IPS DF 4.7 (cell line): Measurements from ENCODE around the gene BCL11B.

Source experiments
- DNase-seq: peaks from one replicate; pipeline ENCODE4 v3.0.0-alpha.2; 2013; ENCODE audit warnings: low spot score; ENCODE audit errors: extremely low read depth

Gene BCL11B

DNA sequence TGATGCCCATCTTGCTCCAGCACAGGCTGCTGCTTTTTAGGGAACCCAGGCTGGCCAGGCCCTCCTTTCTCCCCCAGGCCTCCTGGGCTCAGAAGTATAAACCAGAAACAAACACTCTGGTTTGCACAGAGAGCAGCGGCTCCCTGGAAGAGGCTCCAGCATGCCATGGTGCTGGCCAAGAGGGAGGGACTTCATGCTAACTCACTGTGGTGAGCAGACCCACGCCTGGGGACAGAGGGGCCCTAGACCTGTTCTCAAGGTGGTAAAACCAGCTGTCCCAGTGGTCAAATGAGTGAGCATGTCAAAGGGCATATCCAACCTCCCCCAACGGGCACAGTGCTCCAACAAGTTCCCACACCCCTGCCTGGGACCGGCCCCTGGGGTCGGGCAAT, 15.5 kb downstream of the BCL11B start:
- no peak for DNase-seq

DNA sequence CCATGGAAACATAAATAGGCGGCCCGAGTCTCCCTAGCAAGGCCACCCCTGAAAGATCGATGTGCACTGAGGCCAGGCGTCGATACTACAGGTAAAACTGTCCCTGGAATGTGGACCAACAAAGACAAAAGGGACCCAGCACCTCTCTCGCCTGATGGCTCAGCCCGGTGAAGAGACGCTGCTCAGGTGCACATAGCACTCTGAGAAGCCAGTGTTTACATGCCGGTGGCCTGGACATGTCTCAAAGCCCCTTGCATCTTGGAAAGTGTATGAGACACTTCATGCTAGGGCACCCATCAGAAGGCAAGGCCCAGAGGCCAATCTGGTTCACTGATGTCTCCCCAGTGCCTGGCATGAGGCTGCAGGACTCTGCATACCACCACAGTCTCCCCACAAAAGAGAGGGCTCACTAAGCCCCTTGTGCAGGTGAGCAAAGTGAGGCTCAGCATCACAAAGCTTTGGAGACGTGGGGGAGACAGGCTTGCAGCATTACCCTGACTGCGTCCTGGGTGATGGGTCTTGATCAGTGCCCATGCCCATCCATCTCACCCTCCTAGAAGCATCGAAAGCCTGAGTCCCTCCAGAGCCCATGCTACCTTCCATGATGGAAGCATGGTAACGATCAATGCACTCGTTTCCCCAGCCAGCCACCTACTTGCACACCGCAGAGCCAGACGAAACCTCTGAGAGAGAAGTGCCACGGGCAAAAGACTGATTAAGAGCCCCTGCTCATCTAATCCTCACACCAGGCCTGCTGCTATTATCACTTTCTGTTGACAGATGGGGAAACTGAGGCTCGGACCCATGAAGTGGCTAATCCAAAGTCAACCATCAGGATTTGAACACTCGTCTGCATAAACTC, 16.1 kb downstream of the BCL11B start:
- DNase-seq, result no peak

DNA sequence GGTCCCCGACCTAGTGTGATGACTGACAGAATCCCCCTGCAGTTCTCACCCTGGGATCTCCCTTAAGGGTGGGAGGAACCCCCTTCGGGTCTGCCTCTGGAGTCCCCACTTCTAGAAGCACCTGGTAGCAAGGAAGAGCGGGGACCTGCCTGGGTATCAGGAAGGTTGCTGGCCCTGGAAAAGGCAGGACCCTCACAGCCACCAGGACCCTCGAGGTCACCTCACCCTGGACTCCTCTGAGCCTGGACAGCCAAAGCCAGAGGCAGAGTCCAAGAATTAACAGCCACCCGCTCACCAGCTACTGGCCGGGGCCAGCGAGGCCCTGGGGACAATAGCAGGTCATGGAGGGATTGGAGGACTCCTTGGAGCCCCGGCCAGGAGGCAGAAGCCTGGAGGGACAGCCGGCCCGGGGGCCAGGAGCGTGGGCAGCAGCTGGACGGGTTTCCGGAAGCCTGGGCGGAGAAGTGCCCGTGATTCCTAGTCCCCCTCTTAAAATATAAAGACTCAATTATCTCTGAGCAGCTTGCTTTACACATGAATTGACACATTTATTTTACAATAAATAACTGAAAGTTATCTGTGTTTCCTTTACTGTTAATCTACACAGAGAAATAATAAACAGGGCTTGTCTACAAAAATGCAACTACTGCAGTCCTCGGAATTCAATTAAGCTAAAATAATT, 17.5 kb downstream of the BCL11B start:
- no peak for DNase-seq

DNA sequence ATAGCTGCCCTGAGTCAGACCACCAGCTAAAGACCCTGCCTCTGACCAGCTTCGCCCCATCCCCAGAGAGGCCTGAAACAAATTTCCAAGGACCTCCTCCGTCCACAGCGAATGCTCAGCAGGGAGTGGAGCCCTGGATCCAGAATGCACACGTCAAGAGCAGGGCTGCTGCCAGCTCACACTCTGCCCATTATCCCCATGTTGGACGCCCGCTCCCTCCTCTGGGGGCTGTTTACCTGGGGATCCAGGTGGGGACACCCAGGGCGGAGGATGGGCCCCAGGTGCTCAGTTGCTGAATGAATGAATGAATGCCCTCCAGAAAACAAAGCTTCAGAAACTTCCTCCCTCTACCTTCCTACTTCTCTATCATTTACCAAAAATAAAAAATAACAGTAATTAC, 18.1 kb downstream of the BCL11B start:
- DNase-seq, result no peak

DNA sequence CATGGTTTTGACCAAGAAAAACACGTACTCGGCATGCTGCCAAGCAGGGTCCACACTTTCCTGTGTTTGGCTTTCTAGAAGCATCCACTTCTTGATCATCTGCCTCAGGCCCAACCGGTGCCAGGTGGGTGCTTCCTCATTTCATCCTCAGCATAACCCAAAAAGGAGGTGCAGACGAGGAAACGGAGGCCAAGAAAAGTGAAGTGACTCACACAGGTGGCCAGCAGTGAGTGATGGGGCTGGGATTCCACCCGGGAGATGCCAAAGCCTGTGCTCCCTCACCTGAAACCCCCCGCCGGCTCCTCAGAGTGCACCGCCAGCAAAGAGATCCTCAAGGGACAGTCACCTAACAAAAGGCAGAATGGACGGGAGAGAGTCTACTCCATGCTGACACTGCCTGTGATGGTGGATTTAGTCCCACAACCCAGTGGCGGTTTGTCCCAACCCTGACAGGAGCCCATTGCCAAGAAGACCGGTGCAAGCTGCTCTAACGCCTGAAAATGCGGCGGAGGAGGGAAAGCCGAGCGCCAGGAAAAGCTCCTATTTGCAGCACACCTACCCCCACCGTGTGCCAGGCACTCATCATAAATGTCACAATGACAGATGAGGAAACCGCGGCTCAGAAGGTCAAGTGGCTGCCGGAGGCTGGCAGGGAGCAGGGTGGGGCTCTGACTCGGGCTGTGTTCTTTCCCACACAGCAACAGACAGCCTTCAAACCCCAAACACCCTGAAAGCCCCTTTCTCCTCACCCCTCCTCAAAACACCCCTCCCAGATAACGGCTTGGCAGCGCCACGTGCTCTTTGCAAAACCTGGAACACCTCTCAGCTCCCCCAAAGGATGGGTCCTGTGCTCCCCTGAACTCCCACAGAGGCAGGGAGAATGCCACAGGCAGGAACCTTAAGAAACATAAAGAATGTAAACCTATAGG, 18.8 kb downstream of the BCL11B start:
- DNase-seq, result no peak

DNA sequence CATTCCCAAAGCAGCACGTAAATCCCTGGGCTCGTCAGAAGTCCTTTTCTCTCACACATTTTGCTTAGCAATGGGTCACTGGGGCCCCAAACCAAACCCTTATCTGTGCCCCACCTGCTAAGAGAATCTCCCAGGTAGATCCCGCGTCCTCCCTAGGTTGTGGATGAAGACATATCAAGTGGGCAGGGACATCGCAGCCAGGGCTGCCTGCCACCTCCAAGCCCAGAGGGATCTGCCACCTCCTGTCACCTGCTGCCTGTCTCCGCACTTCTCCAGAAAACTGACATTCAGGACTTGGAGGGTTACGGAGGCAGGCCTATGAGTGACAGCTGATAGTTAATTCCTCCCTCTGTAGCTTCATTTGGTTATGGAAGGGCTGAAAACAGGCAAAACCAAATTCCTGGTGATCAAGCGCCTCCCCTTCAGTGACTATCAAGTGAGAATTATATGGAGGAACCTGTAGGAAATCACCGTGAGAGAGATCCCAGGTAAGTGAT, 19.5 kb downstream of the BCL11B start:
- no peak for DNase-seq

DNA sequence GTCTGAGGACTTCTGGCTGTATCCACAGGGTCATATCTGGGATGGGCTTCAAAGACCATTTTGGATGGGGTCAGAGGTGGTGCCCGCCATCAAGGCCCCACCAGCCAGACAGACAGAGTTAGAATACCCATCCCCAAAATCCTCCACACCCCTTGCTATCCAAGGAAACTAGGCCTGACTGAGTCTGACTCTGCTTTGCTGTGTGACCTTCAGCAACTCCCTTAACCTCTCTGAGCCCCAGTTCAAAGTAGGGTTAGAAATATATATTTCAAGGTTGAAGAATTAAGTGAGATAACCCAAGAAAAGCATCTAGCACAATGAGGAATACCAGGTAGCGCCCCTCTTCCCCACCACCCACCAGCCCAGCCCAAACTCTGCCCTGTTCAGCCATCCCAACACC, 20.3 kb downstream of the BCL11B start:
- DNase-seq, result no peak

DNA sequence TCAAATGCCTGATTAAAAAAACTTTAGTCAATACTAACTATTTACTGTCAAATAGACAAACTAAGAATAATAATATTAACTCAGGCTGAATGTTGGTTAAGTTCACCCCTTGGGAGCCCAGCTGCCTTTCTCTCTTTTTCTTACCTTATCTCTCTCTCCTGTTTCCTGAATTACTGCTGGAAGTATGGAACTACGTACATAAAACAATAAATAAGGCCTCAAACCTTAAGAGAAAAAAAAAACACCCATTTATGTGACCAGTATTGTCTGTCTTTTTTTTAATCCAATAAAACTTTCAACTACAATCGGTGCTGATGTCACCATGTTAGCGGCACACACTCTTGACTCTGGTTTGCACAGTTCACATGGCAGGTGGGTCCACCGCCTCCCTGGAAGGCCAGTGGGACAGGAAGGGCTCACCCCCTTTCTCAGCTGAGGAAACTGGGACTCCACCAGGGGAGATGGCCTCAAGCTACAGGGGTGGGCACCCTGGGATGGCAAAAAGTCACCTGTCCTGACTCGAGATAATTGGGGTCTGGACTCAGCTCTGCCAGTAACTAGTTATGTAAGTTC, 21.3 kb downstream of the BCL11B start:
- no peak for DNase-seq

DNA sequence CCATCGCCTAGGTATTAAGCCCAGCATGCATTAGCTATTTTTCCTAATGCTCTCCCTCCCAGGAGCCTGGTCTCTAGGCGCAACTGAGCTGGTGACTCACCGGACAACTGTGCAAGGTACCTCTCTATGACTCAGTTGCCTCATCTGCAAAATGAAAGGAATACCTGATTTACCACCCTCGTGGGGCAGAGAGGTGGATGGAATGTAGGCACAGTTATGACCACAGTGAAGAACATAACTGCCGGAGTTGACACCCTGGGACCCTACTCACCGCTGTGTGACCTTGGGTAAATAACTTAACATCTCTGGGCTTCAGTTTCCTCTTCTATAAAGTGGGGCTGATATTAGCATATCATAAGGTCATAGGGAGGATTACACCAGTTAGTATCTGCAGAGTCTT, 22.6 kb downstream of the BCL11B start:
- no peak for DNase-seq

DNA sequence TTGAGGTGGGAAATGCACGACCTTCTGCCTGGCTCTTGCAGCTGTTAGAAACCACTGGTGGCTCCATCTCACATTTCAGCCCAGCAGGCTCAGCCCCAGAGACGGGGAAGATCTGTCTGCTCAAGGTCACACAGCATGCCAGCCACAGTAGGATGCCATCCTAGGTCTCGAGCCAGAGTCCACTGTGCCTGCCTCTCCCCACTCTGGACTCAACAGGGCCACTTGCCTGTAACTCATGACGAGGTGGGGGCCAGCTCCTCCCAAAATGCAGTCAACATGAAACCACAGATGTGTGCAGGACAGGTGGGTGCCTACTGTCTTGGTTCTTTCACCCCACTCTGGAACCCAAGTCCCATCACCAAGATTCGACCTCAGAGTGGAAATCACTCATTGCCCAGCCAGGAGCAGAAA, 23.2 kb downstream of the BCL11B start:
- DNase-seq, result no peak

DNA sequence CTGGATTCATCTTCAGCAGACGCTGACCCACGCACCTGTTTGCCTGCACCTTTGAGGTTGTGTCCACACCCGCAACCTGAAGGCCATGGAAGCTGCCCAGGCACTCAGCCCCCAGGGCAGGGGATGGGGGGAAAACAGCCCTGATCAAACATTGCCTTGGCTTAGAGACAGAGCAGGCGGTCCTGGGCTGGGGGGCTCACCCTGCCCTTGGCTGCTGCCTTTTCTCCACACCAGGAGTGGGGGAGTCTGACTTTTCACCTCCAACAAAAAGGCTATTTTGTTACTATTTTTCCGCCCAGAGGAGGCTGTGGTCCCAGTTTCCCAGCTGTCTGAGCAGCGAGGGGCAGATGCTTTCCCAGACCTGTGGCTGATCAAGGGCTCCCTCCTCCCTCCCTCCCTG, 24.2 kb downstream of the BCL11B start:
- DNase-seq, result no peak

DNA sequence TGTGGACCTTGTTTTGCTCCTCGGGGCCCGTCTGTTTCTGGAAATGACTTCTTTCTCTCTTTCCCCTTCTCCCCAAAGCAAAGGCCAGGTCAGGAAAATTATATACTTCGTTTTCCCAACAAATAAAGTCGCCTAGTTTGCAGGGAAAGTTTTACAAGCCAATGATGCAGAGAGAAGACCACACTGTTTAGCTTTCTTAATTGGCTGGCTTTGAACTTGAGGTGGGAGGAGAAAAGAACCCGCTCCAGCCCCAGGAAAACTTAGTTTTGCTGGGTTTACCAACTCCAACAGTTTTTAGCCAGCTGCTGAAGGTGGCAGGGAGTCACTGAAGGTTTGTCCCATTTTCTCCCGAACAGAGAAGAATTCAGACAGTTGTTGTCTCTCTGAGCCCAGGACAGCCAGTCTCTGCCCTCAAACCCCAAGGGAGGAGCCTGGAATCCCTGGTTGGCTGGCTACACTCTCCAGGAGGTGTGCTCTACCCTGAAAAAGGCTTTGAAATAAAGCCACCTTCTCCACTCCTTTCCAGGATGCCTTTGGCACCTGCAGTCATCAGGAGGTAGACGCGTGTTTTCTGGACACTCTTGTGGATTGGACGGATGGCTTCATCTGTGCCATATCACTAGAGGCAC, 24.8 kb downstream of the BCL11B start:
- DNase-seq, result no peak

DNA sequence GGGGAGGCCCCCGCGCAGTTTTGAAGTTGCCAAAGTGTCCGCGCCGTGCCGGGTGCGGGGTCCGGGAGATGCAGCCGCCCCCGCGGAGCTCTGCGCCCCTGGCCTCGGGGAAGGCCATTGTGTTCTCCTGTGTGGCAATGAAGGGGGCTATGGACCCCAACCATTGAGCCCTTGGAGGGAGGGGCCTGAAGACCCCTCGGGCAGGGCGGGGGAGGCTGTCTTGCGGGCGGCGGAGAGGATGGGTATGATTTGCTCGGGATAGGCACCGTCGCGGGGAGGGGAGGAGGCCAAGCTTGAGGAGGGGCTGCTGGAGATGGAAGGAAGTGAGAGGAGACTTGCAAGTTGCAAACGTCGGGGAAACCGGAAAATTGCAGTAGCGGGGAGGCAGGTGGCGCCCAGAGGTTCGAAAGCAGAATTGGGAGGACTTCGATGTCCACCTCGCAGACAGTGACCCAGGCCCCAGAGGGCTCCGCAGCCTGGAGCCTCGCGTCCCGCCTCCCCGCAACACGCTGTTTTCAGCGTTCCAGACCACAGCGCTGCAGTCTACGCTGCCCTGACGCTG, 25.4 kb downstream of the BCL11B start:
- DNase-seq, result no peak

DNA sequence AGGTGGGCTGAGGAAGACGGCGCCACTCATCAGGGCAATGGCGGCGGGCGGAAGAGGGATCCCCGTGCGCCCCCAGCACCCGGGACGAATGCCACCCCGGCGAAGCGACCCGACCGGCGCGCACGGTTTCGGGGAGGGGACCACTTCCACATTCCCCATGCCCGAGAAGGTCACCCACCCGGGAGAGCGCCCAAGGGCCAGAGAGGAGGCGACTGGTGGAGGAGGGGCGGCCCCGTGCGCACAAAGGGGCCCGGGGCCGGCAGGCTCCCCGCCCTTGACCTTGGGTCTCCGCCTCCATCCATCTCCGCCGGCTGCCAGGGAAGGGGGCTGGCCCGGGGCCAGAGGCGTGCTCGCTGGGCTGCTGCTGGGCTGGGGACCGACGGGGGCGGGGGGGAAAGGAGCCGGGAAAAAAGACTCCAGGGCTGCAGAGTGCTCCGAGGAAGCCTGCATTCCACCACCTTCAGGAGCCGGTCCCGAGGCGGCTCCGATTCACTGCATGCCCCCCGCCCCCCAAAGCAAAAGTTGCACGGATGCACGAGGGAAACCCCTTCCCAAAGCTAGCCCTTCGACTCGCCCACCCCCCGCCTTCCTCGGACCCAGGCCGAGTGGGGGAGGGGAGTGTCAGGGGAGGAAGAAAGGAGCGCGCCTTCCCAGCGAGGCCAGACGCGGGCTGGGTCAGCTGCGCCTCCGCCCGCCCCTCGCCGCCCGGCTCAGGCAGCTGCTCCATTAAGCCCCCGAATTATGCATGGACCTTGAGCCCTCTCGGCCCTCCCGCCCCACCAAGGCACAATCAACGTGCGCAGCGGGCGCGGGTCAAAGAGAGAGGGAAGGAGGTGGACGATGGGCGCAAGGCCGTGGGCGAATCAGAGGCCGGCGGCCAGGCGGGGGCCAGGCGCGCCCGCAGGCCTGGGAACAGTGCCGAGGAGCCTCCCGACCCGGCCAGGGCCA, 26.2 kb downstream of the BCL11B start:
- DNase-seq, result no peak

DNA sequence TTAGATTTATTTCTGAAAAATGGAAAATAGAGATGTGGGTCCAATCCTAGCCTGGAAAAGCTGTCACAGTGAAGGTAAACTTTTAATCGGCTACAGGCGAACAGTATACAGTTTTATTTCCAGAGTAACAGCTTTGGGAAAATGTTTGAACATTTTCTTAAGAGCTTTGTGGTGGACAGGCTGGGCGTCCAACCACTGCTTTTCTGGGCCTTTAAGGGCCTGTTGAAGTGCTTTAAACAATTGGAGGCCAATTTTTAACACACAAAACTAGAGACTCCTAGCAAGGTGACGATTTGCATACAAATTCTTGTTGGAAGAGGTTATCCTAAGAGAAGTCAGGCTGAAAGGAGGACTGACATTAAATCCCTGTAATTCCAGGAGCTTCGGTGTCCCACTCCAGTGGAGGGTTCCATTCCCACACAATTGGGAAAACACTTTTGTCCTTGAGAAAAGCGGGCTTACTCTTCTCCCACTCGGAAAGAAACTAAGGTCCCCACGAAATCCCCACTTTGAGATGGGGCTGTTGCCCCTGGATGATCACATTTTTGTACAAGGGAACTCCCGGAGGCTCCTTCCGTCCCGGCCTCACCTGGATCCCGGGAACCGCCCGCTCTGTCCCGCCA, 26.9 kb downstream of the BCL11B start:
- DNase-seq, result no peak

DNA sequence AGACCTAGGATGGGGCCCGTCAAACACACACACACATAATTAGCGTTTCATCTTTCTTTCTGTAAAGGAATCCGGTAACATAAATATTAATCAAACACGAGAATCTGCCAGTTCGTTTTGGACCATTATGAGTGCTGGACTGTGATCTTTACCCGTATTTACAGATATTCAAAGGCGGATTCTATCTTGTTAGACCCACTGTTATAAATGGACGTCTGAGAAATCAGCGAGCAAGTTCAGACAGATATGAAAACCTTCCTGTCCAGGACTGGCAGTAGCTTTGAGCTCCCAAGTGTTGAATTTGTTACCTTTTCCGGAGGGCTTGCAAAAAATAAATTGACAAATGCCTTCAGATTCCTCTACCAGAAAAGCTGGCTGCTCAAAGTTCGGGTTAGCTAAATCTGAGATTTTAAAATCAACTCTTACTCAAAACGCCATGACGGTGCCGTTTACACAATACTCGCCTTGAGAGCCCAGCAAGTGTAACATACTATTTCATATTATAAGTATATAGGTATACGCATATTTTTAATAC, 27.6 kb downstream of the BCL11B start:
- no peak for DNase-seq

DNA sequence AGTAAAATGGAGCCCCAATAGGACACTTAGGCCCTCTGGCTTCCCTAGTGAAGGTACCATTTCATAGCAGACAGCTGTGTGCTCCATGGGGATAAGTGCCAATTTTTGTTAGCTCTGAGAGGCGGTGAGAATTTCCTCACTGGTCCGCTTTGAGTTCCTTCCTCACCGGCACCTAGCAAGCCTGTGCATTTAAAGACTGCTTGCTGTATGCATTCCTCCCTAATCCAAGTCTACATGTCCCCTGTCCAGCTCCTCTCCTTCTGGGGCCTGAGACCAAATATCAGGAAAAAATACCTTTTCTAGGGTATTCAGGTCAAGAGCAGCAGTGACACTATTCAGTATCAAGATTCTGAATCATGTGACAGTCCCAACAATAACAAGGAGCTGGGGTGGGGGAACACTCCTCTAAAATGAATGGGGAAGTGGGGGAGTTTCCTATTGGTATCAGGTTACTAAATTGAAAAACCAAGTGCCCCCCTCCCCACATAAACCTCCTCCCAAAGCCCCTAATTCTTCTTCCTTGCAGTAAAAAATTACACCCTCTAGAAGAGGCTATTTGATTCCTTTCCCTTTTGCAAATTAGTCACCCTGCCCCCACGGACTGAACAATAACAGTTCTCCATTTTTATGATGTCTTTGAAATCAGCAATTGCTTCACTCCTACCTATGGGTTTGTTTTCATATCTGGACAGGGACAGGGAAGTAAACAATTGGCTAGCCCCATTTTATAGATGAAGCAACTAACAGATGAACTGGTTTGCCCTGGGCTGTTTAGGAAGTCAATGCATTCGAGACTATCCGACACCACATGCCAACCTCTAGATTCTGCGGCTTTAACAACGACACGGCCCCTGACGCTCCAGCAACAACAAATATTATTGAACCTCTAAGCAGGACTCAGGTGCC, 28.9 kb downstream of the BCL11B start:
- DNase-seq, result no peak

DNA sequence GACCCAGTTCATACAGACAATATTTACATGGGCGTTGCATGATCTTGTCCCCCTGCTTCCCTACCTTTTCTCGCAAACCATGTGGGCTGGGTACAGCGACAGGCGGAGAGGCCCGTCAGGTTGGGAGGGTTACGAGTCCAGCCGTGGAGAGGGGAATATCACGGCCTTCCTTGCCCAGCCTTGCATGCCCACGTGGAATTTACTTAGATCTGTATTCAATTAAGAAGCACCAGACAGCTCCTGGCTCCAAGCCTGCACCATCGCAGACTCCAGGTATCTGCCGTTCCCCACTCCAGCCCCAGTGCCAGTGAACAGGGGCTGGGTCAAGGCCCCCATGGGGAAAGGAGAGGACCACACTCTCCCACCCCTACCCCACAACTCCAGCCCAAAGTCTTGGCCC, 29.8 kb downstream of the BCL11B start:
- no peak for DNase-seq
